Measurements from ENCODE around the gene GPR150.

GPR150 gene

DNA sequence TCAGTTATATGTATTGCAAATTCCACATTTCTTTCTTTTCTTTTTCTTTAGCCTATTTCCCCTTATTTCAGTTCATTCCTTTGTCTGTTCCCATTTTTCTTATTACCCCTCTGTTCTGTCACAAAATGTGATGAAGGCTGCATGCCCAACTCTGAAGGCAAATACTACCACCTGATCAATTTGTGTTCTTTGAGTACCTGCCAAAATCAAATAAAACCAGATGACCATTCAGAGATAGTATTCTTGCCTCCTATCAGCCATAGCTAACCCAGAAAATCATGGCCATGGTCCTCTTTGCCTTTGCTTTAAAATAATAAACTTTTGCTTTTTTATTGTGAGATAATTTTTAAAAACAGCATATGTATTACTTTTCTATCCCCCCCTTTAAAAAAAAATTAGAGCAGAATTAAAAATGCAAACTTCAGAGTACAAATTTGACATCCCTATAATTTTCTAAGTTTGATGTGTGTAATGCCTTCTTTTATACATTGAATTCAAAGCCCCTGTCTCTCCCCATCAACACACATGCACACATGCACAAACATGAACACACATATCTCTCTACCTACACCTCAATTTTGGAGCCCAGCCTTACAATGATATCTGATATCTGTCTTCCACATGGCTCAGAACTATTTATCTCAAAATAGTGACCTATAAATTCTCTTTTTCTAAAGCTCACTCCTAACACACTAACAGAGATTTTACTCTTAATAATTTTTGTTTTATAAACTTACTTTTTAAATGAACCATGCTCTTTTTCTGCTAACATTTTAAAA is 30.1 kb downstream of the GPR150 start:
- H3K36me3 Mint-ChIP-seq, result peaks cover 7% of the 10 kb centered on the region
- no peak overlapping the region for H3K27ac Mint-ChIP-seq
- H3K4me3 Mint-ChIP-seq, result no peak overlapping the region
- DNase-seq (ENCODE audit: low spot score in 2 of 2) (no peak), ATAC-seq (ENCODE audit: low read depth) (no peak)
- no peaks in the 10 kb centered on the region for H3K27me3 Mint-ChIP-seq
- no peaks in the 10 kb centered on the region for H3K9me3 Mint-ChIP-seq
- H3K4me1 Mint-ChIP-seq, result no peaks in the 10 kb centered on the region

DNA sequence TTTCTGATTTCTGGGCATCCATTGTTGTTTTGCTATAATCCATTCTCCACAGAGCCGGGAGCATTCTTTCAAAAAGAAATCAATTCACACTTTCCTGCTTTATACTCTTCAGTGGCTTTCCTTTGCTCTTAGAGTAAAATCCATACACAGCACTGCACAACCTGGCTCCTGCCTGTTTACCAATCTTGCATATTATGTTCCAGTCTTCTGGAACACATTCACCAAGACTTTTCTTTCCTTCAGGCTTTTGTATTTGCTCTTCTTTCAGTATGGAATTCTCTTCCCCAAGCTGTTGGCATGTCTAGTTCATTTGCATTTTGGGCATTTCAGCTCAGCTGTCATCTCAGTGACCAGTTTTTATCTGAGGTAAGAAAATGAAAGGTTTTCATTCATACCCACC is 33.0 kb downstream of the GPR150 start:
- no peak overlapping the region for H3K27ac Mint-ChIP-seq
- no peaks in the 10 kb centered on the region for H3K27me3 Mint-ChIP-seq
- H3K4me1 Mint-ChIP-seq, result no peaks in the 10 kb centered on the region
- H3K9me3 Mint-ChIP-seq, result no peaks in the 10 kb centered on the region
- DNase-seq (ENCODE audit: low spot score in 2 of 2), result no peak
- no peak for ATAC-seq (ENCODE audit: low read depth)
- peaks cover 8% of the 10 kb centered on the region for H3K36me3 Mint-ChIP-seq
- no peak overlapping the region for H3K4me3 Mint-ChIP-seq

DNA sequence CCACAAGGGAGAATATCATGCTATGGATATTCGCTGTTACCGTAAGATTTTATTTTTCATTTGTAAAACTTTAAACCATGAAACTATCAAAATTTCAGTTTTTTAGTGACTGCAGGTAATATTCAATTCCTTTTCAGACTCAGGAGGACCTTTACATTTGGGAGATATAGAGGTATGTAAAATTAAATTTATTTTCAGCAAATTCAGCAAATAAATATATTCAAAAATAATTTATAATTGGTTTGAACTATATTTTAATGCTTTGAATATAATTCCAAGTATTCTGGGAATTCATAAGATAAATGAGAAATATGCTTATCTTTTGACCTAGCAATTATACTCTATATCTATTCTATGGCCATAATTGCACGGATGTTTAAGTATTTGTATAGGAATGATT is 34.3 kb downstream of the GPR150 start:
- no peak overlapping the region for H3K27ac Mint-ChIP-seq
- H3K4me3 Mint-ChIP-seq, result no peak overlapping the region
- no peaks in the 10 kb centered on the region for H3K9me3 Mint-ChIP-seq
- H3K27me3 Mint-ChIP-seq, result no peaks in the 10 kb centered on the region
- DNase-seq (ENCODE audit: low spot score in 2 of 2) (no peak), ATAC-seq (ENCODE audit: low read depth) (no peak)
- no peaks in the 10 kb centered on the region for H3K4me1 Mint-ChIP-seq
- H3K36me3 Mint-ChIP-seq, result peaks cover 9% of the 10 kb centered on the region

DNA sequence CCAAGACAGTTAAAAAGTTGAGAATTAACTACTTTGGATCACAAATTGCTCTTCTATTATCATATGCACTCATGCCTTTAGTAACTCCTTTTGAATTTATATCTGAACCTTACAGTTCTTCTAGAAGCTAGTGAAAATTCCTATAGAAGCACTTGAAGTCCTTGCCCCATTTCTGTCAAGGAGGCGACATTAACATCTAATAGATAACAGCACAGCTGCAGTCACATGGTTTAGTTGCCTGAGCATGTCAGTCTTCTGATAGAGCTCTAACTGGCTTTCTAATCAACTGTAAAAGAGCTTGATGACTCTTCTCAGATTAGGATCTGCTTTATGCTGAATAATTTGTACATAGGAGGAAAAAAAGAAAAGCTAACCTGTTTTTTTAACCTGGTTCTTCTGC is 35.7 kb downstream of the GPR150 start:
- Mint-ChIP-seq H3K9me3 (no peaks in the 10 kb centered on the region), H3K4me3 (no peak overlapping the region), H3K27me3 (no peaks in the 10 kb centered on the region), H3K4me1 (no peaks in the 10 kb centered on the region), H3K36me3 (peaks cover 10% of the 10 kb centered on the region), H3K27ac (no peak overlapping the region)
- DNase-seq (ENCODE audit: low spot score in 2 of 2) (no peak), ATAC-seq (ENCODE audit: low read depth) (no peak)

DNA sequence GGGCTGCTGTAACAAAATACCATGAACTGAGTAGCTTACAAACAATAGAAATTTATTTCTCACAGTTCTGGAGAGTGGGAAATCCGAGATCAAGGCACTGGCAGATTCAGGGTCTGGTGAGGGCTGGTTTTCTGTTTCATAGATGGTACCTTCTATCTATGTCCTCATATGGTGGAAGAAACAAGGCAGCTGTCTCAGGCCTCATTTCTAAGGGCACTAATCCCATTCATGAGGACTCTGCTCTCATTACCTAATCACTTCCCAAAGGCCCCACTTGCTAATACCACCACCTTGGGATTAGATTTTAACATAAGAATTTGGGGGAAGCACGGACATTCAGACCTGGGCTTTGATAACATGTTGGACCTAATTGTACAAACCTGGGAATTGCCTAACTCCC is 40.2 kb downstream of the GPR150 start:
- Mint-ChIP-seq H3K4me1 (peaks cover 3% of the 10 kb centered on the region), H3K27me3 (no peaks in the 10 kb centered on the region), H3K27ac (no peak overlapping the region), H3K36me3 (peaks cover 3% of the 10 kb centered on the region), H3K9me3 (no peaks in the 10 kb centered on the region), H3K4me3 (no peak overlapping the region)
- ATAC-seq (ENCODE audit: low read depth) (no peak), DNase-seq (ENCODE audit: low spot score in 2 of 2) (no peak)

DNA sequence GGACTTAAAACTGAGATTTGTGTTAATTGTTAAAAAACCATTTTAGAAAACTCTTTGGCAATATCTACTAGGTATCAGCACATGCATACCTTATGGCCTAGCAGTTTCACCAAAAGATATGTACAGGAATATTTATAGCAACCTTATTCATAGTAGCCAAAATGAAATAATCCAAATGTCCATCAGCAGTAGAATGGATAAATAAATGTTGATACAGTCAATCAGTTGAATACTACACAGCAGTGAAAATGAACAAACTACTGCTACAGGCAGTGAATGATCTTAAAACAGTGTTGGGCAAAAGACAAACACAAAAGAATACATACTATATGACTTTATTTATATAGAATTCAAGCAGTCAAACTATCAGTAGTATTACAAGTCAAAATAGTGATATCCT is 43.1 kb downstream of the GPR150 start:
- peaks cover 3% of the 10 kb centered on the region for H3K36me3 Mint-ChIP-seq
- DNase-seq (ENCODE audit: low spot score in 2 of 2) (no peak), ATAC-seq (ENCODE audit: low read depth) (no peak)
- H3K9me3 Mint-ChIP-seq, result no peaks in the 10 kb centered on the region
- no peak overlapping the region for H3K27ac Mint-ChIP-seq
- peaks cover 3% of the 10 kb centered on the region for H3K4me1 Mint-ChIP-seq
- no peak overlapping the region for H3K4me3 Mint-ChIP-seq
- no peaks in the 10 kb centered on the region for H3K27me3 Mint-ChIP-seq

DNA sequence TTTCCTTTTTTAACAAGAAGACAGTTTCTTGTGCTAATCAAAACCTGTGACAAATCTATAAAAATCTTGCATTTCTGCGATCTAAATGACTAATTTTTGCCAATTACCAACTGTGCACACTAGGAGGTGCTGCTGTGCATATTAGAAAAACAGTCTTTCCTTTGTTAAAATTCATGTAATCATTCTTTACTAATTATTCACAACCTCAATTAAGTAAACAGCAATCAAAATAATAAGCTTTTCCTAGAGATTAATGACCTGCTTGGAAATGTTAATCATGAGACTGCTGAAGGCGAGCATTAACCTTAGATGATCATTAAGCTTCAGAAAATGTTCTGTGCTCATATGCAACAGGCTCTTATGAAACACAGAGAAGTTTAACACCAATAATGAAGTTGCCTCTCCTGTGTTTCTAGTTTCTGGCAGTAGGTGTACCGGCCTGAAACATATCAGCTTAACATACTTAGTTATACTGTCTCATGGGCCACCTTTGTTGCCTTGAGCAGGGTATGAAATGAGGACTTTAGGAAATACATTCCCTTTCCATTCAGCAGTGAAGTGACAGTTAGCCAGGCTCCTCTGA is 44.4 kb downstream of the GPR150 start:
- ATAC-seq (ENCODE audit: low read depth), result no peak
- H3K27me3 Mint-ChIP-seq, result no peaks in the 10 kb centered on the region

DNA sequence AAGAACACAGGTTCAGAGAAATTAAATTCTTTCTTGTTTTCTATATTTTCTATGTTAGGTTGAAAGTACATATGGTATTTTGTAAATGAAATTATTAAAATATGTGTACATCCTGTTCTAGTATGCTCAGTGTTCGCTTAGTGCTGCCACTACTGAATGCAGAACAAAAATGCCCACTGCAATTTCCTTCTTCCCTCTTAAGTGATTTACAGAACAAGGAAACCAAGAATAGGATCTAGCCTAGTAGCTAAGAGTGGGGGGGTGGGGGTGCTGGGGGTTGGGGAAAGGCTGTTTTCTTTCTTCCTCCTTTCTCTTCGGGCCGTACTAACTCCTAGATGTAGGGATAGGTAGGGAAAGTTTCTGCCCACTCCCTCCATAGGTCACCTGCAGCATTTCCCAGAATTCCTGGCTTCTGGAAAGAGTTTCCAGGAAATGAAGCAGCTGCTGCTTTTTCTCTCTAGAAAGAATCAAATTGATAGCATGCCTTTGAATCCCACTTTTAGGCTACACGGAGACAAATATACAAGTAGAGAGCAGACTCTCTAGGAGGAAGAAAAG is 47.3 kb downstream of the GPR150 start:
- no peaks in the 10 kb centered on the region for H3K9me3 Mint-ChIP-seq
- peaks cover 3% of the 10 kb centered on the region for H3K4me1 Mint-ChIP-seq
- H3K36me3 Mint-ChIP-seq, result no peaks in the 10 kb centered on the region
- H3K27me3 Mint-ChIP-seq, result no peaks in the 10 kb centered on the region
- ATAC-seq (ENCODE audit: low read depth) (no peak), DNase-seq (ENCODE audit: low spot score in 2 of 2) (no peak)
- H3K4me3 Mint-ChIP-seq, result no peak overlapping the region
- no peak overlapping the region for H3K27ac Mint-ChIP-seq

More for the DNA sequence above, 44.4 kb downstream of the GPR150 start:
- Mint-ChIP-seq H3K4me1 (peaks cover 3% of the 10 kb centered on the region), H3K27ac (no peak overlapping the region), H3K9me3 (no peaks in the 10 kb centered on the region), H3K36me3 (no peaks in the 10 kb centered on the region), H3K4me3 (no peak overlapping the region)
- DNase-seq (ENCODE audit: low spot score in 2 of 2), result peak in 1 of 2 donors; percentile 30

DNA sequence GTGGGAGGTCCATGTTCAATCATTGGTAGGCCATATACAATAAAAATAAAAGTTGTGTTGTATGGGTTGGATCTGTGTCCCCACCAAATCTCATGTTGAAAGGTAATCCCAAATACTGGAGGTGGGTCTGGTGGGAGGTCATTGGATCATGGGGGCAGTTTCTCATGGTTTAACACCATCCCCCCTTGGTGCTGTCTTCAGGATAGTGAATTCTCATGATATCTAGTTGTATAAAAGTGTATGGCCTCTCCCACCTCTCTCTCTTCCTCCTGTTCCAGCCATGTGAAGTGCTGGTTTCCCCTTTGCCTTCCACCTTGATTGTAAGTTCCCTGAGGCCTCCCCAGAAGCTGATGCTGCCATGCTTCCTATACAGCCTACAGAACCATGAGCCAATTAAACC is 47.8 kb downstream of the GPR150 start:
- H3K9me3 Mint-ChIP-seq, result no peaks in the 10 kb centered on the region
- H3K36me3 Mint-ChIP-seq, result no peaks in the 10 kb centered on the region
- no peak overlapping the region for H3K27ac Mint-ChIP-seq
- H3K27me3 Mint-ChIP-seq, result no peaks in the 10 kb centered on the region
- no peak overlapping the region for H3K4me3 Mint-ChIP-seq
- ATAC-seq (ENCODE audit: low read depth) (no peak), DNase-seq (ENCODE audit: low spot score in 2 of 2) (no peak)
- peaks cover 3% of the 10 kb centered on the region for H3K4me1 Mint-ChIP-seq

DNA sequence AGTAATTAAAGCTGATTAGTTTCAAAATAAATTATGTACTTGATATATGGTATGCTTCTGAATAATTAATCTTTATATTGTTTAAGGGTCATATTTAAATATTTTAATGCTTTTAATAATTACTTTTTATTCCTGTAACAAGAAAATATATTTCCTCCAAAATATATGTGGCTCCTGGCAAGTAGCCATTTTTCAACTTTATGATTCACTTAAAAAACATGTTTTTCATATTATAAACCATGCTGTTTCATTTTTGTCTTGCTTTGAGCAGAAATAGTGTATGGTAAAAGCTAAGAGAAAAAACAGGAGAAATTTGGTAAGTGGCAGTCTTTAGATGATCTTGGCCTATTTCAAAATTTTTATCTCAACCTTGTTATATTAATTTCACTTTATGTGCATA is 48.3 kb downstream of the GPR150 start:
- Mint-ChIP-seq H3K27ac (no peak overlapping the region), H3K4me1 (peaks cover 3% of the 10 kb centered on the region), H3K9me3 (no peaks in the 10 kb centered on the region), H3K36me3 (no peaks in the 10 kb centered on the region), H3K4me3 (no peak overlapping the region), H3K27me3 (no peaks in the 10 kb centered on the region)
- DNase-seq (ENCODE audit: low spot score in 2 of 2) (no peak), ATAC-seq (ENCODE audit: low read depth) (no peak)

DNA sequence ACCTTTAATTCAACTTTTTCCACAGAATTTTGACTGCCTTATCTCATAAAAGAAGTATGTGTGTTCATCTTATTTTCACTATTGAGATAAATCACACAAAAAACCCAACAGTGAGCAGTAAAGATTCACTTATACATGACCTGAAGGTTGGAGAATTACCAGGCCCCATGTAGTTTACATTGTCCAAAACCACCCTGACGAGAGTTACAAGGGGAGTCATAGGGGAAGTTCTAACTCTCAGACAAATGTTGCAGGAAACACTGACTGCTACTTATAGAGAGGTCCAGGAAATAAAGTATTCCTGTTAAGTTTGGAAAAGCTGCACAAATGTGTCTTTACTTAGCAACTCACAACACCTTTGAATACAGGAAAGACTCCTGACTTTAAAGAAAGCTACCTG is 48.8 kb downstream of the GPR150 start:
- ATAC-seq (ENCODE audit: low read depth) (no peak), DNase-seq (ENCODE audit: low spot score in 2 of 2) (no peak)
- H3K4me1 Mint-ChIP-seq, result peaks cover 3% of the 10 kb centered on the region
- H3K36me3 Mint-ChIP-seq, result no peaks in the 10 kb centered on the region
- H3K4me3 Mint-ChIP-seq, result no peak overlapping the region
- no peaks in the 10 kb centered on the region for H3K9me3 Mint-ChIP-seq
- no peak overlapping the region for H3K27ac Mint-ChIP-seq
- no peaks in the 10 kb centered on the region for H3K27me3 Mint-ChIP-seq

DNA sequence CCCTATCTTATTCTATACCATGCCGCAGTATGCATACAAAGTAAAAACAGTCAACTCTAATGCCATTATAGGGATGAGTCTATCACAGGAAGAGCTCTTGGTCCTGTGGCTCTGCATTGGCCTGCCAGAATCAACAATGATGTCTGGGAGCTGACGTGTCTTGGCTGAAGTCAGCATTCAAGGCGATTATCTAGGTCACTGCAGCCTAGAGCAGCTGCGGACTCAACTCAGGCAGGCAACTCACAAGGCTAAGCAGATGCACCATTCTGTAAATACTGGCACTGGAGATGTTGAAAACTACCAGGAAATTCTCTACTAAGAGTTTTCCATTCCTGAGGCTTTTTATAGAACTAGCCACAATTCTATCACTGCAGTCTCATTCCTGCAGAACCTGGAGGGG is 49.7 kb downstream of the GPR150 start:
- no peak for DNase-seq (ENCODE audit: low spot score in 2 of 2)
- Mint-ChIP-seq H3K4me1 (no peaks in the 10 kb centered on the region), H3K36me3 (no peaks in the 10 kb centered on the region), H3K9me3 (no peaks in the 10 kb centered on the region), H3K4me3 (no peak overlapping the region), H3K27ac (no peak overlapping the region), H3K27me3 (no peaks in the 10 kb centered on the region)
- no peak for ATAC-seq (ENCODE audit: low read depth)

DNA sequence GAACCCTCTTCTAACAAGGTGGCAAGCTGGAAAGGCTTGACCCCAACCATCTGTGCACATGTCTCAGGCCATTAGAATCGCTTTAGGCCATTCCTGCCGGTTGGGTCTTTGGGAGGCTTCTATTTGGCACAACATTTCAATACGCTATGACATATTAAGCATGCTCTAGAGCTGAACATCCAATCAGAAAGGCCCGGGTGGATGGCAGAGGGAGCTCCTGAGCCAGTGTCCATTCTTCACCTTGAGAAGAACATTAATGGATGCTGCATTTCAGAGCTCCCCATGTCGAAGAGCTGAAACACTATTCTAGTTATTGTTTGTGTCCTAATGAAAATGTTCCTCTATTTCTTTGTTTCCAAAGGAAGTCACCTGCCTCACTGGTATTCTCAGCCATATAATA is 50.1 kb downstream of the GPR150 start:
- no peak overlapping the region for H3K27ac Mint-ChIP-seq
- no peak overlapping the region for H3K4me3 Mint-ChIP-seq
- H3K9me3 Mint-ChIP-seq, result no peaks in the 10 kb centered on the region
- ATAC-seq (ENCODE audit: low read depth) (no peak), DNase-seq (ENCODE audit: low spot score in 2 of 2) (no peak)
- no peaks in the 10 kb centered on the region for H3K36me3 Mint-ChIP-seq
- H3K4me1 Mint-ChIP-seq, result no peaks in the 10 kb centered on the region
- no peaks in the 10 kb centered on the region for H3K27me3 Mint-ChIP-seq

DNA sequence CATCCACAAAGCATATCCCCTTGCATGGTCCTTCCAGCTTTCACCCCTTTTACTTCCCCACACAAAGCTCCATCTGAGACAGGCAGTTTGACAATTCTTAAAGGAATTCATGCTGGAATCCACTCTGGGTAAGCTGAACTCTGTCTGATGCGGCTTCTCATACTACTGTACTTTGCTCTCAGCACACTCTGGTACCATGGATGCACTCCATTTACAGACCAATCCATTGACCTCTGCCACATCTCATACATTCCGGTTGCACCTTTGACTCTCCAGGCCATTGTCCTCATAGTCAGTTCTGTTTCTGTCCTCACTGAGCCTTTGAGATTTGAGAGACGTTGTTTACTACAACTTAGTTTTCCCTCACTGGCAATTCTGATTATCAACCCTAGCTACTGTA is 50.7 kb downstream of the GPR150 start:
- H3K4me3 Mint-ChIP-seq, result no peak overlapping the region
- no peaks in the 10 kb centered on the region for H3K36me3 Mint-ChIP-seq
- no peak for DNase-seq (ENCODE audit: low spot score in 2 of 2)
- no peaks in the 10 kb centered on the region for H3K27me3 Mint-ChIP-seq
- no peak for ATAC-seq (ENCODE audit: low read depth)
- H3K27ac Mint-ChIP-seq, result no peak overlapping the region
- no peaks in the 10 kb centered on the region for H3K4me1 Mint-ChIP-seq
- no peaks in the 10 kb centered on the region for H3K9me3 Mint-ChIP-seq

Data from memory B cell (primary cell).